SK-N-DZ (cell line): ENCODE data around the gene HOXA11.
A peak's percentile ranks its signal among the peaks of the same experiment; 100 is the strongest.

Source experiments
- DNase-seq: peaks from one replicate; pipeline ENCODE4 v3.0.0-alpha.2; 2015; ENCODE audit warnings: low spot score

The HOXA11 gene

GRCh38 chr7:27169658-27170425 is 15.2 kb downstream of the HOXA11 start:
- no peak for DNase-seq

GRCh38 chr7:27168265-27168947 is 16.6 kb downstream of the HOXA11 start:
- no peak for DNase-seq

GRCh38 chr7:27167916-27168264 is 17.1 kb downstream of the HOXA11 start:
- no peak for DNase-seq

GRCh38 chr7:27166531-27167505 is 18.2 kb downstream of the HOXA11 start:
- DNase-seq, result no peak

GRCh38 chr7:27165996-27166530 is 19.0 kb downstream of the HOXA11 start:
- no peak for DNase-seq

GRCh38 chr7:27165089-27165995 is 19.7 kb downstream of the HOXA11 start, which contains the start of gene HOXA9:
Gene HOXA9, minus strand, starts transcription at chr7:27165537. Its CDS starts 80 bp downstream, at chr7:27165457.
- no peak for DNase-seq

- DNase-seq, result no peak
These were observed 20.5 kb downstream of the HOXA11 start for GRCh38 chr7:27164367-27165088.

GRCh38 chr7:27164045-27164366 is 21.0 kb downstream of the HOXA11 start:
- DNase-seq, result no peak

- DNase-seq, result no peak
These were observed 21.6 kb downstream of the HOXA11 start for GRCh38 chr7:27163288-27164044.

GRCh38 chr7:27162561-27163287 is 22.3 kb downstream of the HOXA11 start:
- no peak for DNase-seq

- DNase-seq, result no peak
These were observed 23.1 kb downstream of the HOXA11 start for GRCh38 chr7:27161721-27162560.

- DNase-seq, result no peak
These were observed 23.8 kb downstream of the HOXA11 start for GRCh38 chr7:27161214-27161720.

- peak; percentile 78 for DNase-seq
These were observed 24.4 kb downstream of the HOXA11 start for GRCh38 chr7:27160546-27161213.

- no peak for DNase-seq
These were observed 24.9 kb downstream of the HOXA11 start for GRCh38 chr7:27160145-27160545.

GRCh38 chr7:27159266-27160144 is 25.5 kb downstream of the HOXA11 start:
- no peak for DNase-seq
